LHCN-M2 (cell line): Measurements from ENCODE around the gene PTPN11. TPM values are rescaled to one million over a fixed set of nuclear protein-coding genes. Genes with fewer than 3 reads are reported as not detected.
"Not testable (repeated sequence)": the region's sequence is repeated elsewhere in the genome, so short reads cannot be mapped to it uniquely, and the experiment has no call there.

Experiments used
- DNase-seq: peaks from one replicate; pipeline ENCODE4 v3.0.0-alpha.2; 2012; ENCODE audit warnings: low read depth
- polyA plus RNA-seq: library from polyadenylated mRNA; unstranded; fragments of >200 nt; gene quantifications from one replicate; pipeline ENCODE4 v1.2.1, GENCODE V29; 2012; ENCODE audit warnings: missing spikeins
- total RNA-seq: library from RNA; depleted of rRNA; stranded (reverse); fragments of >200 nt; gene quantifications from 2 replicates; pipeline ENCODE4 v1.2.3, GENCODE V29; 2014; rRNA removed

The PTPN11 gene
- total RNA-seq = 90.3 and 97.0 TPM in 2 replicates
- 34.5 TPM for polyA plus RNA-seq

DNA sequence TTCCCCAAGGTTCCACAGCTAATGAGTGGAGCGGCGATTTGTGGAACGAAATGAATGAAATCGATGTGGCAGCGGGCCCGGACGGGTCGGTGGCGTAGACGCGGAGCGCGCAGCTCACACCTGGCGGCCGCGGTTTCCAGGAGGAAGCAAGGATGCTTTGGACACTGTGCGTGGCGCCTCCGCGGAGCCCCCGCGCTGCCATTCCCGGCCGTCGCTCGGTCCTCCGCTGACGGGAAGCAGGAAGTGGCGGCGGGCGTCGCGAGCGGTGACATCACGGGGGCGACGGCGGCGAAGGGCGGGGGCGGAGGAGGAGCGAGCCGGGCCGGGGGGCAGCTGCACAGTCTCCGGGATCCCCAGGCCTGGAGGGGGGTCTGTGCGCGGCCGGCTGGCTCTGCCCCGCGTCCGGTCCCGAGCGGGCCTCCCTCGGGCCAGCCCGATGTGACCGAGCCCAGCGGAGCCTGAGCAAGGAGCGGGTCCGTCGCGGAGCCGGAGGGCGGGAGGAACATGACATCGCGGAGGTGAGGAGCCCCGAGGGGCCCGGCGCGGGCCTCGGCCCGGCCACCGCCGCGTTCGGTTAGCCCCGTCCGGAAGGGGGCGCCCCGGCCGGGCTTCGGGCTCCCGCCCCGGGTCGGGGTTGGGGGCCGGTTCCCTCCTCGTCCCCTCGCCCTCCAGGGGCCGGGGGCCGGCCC lies at the start of gene PTPN11:
Gene PTPN11 (plus strand): TSS at position 340 of the 689 bp plus-strand sequence. CDS start 165 bp downstream, at position 505.
- peak; percentile 72 for DNase-seq

DNA sequence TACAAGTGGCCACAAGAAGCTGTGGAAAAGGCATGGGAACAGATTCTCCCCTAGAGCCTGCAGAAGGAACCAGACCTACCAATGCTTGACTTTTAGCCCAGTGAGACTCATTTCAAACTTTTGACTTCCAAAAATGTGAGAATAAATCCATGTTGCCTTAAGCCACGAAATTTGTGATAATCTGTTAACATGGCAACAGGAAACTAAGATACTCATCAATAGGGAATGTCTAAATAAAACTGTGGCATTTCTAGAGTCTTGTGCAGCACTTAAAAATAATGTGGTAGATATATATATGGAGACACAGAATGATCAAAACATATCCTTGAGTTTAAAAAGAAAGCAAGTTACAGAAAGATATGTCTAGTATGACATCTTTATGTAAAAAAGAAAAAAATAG lies 48.5 kb upstream of the PTPN11 start:
- DNase-seq = no peak

DNA sequence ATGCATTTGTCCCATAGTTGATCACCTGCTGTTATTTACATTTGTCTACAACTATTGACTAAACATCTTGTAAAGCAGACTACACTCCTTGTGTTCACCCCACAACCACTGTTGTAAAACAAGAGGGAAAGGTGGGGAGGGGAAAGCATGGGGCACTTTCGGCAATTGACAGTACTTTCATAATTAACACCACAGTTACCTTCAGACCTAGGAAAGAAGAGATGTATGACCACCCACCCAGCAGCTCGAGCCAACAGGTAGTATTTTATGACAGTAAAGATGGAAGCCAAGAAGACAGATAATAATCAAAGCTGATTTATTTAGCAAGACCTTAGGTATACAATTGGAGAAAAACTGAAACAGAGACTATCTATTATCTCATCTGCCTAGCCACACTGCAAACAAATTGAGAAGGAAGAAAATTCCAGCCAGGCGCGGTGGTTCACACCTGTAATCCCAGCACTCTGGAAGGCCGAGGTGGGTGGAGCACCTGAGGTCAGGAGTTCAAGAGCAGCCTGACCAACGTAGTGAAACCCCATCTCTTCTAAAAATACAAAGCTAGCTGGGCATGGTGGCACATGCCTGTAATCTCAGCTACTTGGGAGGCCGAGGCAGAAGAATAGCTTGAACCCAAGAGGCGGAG lies 47.8 kb upstream of the PTPN11 start:
- DNase-seq = no peak

DNA sequence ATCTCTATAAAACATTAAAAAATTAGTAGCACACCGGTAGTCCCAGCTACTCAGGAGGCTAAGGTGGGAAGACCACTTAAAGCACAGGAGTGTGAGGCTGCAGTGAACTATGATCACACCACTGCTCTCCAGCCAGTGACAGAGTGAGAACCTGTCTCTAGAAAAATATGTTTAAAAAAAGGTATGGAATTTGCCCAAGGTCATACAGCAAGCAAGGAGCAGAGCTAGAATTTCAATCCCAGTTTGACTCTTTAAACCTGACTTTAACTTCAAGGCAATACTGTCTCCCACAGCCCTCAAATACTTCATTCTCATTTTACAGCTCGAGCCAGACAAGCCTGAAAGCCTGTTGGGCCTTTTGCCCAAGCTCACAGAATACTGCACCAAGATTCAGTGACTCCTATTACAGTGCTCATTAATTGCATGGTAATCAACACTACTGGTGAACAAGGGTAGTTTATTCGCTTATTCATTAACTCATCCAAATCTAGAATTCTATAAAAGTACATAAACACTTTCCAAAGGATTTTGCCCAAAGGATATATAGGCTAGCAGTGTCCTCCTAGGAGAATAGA lies 44.5 kb upstream of the PTPN11 start:
- no peak for DNase-seq

DNA sequence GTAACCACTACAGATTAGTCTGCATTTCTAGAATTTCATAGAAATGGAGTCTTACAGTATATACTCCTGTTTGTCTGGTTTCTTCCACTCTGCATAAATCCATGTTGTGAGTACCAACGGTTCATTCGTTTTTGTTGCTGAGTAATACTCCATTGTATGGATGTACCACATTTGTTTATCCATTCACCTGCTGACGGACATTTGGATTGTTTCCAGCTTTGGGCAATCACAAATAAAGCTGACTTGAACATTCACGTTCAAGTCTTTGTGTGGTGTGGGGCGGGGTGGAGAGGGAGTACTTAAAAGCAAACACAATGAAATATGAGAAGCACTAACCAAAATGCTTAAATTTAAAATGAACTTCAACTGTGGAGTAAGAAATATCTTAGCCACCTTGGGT lies 43.6 kb upstream of the PTPN11 start:
- no peak for DNase-seq

DNA sequence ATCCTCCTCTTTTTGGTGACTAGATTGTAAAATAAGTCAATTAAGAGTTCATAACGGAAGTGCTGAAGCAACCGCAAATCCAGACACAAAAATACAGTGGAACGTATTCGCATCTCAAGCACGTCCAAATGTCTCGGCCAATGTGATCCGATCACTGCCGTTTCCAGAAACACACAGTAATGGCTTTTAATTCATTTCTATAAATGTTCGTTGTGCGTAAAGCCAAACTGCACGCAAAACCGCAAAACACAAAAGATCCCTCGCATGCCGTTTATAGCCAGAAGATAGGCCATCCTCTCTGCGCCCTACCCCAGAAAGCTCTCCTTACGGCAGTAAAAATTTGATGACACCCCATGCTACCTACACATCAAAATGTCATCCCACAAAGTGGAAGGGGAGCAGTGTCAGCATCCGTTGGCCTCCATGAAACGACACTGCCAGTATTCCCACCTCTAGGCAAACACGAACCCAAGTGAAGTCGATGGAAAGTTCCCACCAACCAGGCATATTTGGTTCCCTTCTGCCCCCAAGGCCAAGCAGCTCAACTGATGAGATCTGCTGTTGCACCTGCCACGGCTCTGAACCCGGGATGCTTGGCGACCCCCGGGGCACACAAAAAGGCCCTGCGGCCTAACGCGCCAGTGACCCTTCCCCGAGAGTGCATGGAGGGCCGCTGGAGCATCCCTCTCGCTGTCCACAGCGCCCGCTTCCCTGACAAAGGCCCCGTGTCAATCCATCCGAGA lies 37.9 kb upstream of the PTPN11 start:
- DNase-seq = no peak

DNA sequence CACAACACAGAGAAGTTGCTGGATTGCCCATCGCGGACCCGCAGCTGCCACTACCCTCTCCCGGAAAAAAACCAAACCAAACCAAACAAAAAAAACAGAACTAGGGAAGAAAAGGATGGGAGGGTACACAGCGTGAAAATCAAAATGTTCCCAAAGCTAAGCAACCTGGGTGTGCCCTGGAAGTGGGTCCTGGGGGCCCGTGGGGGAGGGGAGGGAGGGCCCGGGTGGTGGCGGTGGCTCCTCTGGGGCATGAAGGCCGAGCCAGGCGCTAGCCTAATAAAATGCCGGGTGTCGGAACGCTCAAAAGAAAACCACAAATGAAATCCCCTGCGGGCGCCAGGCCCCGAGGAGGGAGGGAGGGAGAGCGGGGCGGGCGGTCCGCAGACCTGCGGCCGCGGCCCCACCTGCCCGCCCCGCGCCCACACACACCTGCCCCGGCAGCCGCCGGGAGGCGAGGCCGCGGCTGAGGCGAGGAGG lies 37.3 kb upstream of the PTPN11 start:
- no peak for DNase-seq

DNA sequence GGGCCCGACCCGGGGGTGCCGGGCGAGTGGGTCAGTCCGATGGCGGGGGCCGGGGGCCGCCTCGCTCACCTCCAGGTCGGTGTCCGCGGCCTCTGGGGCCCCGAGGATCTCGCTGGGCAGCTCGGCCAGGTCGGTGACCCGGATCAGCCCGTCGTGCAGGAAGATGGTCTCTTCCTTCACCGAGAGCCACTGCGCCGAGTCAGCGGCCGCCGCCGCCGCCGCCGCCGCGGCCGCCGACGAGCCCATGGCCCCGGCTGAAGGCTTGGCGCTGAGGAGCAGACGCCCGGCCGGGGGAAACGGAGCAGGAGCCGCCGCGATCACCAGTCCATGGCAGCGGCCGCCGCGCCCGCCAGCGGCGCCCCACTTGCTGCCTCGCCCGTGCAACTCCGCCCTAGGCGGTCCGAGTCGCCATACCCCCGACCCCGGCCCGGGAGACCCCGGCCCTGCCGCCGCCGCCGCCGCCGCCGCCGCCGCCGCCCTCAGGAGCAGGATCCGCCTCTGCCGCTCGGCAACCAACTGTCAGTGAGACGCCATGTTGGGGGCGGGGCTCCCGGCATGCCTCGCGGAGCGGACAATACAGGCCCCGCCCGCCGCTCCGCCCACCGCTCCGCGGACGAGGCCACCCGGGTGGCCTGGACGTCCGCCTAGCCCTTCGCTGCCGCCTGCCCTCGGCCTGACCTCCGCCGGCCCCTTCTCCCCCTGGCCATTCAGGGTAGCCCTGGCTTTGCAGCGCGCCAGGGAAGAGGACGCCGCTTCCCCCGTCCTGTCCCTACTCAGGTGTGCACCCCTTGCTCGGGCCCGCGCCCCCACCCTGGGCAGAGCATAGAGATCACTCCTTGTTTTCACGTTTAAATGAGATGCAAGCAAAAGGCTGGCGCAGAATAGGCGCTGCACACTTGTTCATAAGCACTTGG lies 36.6 kb upstream of the PTPN11 start, which contains the start of gene HECTD4:
Gene HECTD4 (minus strand): TSS at position 549 of the 914 bp plus-strand sequence. CDS start 303 bp downstream, at position 246.
- peak; percentile 82 for DNase-seq

DNA sequence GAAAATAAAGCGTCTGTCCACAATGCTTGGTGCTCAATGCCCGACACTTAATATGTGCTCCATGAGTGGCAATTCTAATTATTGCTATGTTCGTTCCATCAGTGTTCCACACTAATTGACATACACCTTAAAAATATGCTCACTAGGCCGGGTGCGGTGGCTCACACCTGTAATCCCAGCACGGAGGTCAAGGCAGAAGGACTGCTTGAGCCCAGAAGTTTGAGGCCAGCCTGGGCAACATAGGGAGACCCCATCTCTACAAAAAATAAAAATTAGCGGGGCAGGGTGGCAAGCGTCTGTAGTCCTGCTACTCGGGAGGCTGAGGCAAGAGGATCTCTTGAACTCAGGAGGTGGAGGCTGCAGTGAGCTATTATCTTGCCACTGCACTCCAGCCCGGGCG lies 35.9 kb upstream of the PTPN11 start:
- DNase-seq = no peak

DNA sequence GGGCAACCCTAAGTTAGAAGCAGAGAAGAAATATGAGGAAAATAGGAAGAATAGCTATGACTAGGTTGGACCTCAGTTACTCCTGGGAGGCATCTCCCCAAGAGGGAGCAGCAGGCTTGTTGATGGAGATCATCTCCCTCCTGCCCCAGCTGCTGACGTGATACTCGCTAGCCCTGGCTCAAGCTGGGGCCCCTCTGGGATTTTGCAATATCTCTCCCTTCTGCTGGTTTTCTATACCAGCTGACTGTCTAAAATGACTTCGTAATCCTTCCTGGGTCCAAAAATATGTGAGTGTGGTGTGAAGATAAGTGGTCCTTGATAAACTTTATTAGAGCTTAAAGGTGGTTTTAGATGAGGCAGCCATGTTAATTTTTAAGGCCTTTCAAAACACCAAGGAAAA lies 32.0 kb upstream of the PTPN11 start:
- peak; percentile 39 for DNase-seq

DNA sequence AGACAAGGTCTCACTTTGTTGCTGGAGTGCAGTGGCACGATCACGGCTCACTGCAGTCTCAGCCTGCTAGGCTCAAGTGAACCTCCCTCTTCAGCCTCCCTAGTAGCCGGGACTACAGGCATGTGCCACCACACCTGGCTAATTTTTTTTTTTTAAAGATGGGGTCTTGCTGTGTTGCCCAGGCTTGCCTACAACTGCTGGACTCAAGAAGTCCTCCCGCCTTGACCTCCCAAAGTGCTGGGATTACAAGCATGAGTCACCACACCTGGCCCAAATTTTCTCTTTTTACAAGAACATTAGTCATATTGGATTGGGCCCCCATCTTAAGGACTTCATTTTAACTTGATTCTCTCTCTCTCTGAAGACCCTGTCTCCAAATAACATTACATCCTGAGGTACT lies 29.5 kb upstream of the PTPN11 start:
- DNase-seq = no peak

DNA sequence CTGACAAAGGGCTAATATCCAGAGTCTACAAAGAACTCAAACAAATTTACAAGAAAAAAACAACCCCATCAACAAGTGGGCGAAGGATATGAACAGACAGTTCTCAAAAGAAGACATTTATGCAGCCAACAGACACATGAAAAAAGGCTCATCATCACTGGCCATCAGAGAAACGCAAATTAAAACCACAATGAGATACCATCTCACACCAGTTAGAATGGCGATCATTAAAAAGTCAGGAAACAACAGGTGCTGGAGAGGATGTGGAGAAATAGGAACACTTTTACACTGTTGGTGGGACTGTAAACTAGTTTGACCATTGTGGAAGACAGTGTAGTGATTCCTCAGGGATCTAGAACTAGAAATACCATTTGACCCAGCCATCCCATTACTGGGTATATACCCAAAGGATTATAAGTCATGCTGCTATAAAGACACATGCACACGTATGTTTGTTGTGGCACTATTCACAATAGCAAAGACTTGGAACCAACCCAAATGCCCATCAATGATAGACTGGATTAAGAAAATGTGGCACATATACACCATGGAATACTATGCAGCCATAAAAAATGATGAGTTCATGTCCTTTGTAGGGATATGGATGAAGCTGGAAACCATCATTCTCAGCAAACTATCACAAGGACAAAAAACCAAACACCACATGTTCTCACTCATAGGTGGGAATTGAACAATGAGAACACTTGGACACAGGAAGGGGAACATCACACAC lies 28.7 kb upstream of the PTPN11 start:
- not testable (repeated sequence) for DNase-seq

DNA sequence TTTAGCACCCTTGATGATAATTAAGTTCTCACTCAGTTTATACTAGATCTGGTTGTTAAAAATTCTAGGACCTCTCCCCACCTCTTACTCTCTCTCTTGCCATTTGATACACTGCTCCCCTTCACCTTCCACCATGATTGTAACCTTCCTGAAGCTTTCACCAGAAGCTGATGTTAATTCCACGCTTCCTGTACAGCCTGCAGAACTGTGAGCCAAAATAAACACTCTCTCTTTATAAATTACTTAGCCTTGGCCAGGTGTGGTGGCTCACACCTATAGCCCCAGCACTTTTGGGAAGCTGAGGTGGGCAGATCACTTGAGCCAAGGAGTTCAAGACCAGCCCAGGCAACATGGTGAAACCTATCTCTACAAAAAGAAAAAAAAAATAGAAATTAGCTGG lies 25.4 kb upstream of the PTPN11 start:
- DNase-seq = no peak

DNA sequence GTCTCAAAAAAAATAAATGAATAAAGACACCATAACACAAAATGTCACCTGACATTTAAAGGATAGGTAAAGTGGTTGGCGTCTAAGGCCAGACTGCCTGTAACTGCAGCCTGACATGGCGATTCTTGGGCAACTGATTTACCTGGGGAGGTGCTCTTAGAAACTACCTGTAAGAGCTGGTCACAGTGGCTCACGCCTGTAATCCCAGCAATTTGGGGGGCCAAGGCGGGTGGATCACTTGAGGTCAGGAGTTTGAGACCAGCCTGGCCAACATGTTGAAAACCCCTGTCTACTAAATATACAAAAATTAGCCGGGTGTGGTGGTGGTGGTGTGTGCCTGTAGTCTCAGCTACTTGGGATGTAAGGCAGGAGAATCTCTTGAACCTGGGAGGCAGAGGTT lies 17.7 kb upstream of the PTPN11 start:
- no peak for DNase-seq

DNA sequence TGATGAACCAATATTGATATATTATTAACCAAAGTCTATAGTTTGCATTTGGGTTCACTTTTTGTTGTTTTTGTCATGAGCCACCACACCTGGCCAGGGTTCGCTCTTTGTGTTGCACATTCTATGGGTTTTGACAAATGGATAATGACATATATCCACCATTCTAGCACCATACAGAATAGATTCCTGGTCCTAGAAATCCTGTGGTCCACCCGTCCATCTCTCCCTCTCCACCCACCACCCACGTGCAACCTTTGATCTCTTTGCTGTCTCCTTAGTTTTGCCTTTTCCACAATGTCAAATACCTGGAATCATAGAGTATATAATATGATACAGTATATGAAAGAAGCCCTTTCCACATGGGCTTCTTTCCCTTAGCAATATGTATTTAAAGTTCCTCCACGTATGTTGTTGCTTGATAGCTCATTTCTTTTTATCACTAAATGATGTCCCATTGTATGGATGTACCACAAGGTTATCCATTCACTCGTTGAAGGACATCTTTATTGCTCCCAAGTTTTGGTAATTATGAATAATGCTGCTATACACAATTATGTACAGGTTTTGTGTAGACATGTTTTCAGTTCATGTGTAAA lies 16.7 kb upstream of the PTPN11 start:
- DNase-seq = no peak

DNA sequence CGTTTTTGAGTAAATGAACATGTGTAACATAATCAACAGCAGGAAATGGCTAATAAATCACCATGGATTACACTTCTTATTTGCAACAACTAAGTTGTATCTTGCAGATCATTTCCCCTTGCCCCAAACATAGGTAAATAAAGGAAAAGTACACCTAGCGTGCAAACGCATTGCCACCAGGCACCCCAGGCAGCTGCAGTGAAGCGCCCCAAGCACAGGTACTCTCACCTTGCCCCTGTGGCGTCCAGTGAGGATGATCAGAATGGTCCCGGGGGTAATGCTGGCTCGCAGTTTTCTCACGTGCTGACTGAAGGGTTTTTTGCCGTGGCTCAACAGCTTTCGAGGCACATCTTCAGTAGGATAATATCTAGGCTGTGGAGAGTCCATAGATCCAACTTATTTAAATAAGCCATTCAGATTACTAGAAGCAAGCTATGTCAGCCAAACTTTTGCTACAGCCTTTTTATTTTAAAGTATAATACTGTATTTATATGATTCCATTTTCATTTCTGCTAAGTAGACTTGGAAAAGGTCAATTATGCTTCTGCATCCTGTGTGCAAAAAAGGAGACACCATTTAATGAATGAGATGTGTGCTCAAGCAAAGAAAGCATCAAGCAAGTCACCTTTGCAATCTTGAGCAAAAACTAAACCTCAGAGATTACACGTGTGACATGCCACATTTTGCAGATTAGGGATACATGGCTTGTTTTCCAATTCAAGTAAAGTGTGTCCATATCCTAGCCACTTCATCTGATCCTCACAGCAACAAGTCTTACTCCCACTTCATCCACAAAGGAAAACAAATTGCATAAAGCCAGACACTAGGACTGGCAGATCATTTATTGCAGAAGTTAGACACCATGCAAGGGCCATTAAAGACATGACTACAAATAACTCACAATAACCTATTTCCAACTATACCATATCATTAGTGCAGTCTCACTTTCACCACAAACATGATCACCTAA lies 11.9 kb upstream of the PTPN11 start:
- no peak for DNase-seq

DNA sequence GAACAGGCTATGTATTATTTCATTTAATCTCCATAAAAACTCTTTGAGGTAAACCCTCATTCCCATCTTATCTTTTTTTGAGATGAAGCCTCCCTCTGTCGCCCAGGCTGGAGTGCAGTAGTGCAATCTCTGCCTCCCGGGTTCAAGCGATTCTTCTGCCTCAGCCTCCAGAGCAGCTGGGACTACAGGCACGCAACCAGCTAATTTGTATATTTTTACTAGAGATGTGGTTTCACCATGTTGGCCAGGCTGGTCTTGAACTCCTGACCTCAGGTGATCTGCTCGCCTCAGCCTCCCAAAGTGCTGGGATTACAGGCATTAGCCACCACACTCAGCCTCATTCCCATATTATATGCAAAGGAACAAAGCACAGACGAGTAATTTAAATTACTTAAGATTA lies 11.1 kb upstream of the PTPN11 start:
- DNase-seq = not testable (repeated sequence)

DNA sequence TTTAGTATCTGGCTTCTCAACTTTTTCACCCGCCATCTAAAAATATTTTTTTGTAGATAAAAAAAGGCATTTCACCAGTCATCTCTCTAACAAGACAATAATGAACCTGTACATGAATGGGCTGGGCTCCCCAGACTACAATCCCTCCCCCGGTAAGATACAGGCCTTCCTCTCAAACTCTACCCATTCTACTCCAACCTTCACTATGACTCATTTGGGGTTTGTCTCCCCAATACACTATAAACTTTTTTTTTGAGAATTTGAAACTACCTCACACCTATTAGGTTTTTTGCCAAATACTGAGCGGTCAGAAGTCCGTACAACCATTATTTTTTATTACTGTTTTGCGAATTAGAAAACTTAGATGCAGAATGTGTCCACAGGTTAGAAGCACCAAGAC lies 10.1 kb upstream of the PTPN11 start:
- DNase-seq = no peak
